T-helper 2 cell treated with Interferon-gamma antibody and Interleukin-4, amounts not matched to agents 100 ng/mL and 5 ng/mL, for 36 hours (primary cell): ENCODE data around the gene FBXO9. TPM values are rescaled to one million over a fixed set of nuclear protein-coding genes. Genes with fewer than 3 reads are reported as not detected.

ENCODE experiments used
- intact Hi-C: fragments of 100-400 bp; cut with micrococcal nuclease; formaldehyde crosslinking; loops from one replicate; pipeline ENCODE4 v1.15.1; 2023
- total RNA-seq: library from RNA; stranded (reverse); gene quantifications from 2 replicates; pipeline ENCODE4 v1.2.3, GENCODE V29; 2022

The FBXO9 gene
- total RNA-seq, 1 donor from 2014 or later: 69.0 TPM

DNA sequence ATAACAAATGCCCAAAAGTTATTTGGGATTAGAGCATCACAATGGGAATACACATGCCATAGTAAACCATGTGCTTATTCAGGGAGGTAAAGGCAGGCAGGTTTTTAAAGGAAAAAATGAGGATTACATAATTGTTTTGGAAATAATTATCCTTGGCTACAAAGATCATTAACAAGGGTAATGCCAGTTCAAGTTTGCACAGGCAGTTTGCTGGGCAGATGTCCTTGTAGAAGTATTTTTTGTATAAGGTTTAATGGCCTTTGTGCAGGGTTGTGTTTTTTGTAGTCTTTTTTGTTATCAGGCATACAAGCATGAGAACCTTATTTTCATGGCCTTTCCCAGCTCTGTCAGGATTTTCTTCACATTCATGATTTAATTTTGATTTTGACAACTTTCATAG is 24.7 kb downstream of the FBXO9 start:
- intact Hi-C loops: no loop called here

DNA sequence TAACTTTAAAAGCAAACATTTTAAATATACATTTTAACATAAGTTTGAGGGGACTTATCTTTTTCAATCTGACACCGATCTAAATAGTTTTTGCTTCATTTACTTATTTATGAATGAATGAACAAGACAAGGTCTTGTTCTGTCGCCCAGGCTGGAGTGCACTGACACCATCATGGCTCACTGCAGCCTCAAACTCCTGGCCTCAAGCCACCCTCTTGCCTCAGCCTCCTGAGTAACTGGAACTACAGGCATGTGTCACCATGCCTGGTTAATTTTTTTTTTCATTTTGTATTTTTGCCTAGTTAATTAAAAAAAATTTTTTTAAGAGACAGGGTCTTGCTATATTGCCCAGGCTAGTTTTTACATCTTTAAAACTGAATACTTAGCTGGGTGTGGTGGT is 25.4 kb downstream of the FBXO9 start:
- intact Hi-C loops: no loop called here

DNA sequence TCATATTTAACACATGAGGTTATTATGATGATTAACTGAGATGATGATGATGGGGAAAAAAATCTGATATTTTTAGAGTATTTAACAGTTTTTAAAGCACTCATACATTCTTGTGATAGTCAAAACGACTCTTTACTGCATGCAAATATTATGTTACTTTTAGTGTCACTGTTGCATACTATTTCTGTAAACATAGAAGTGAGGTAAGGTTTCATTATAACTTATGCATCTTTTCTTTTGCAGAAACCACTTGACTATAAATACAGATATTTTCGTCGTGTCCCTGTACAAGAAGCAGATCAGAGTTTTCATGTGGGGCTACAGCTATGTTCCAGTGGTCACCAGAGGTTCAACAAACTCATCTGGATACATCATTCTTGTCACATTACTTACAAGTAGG is 30.1 kb downstream of the FBXO9 start:
- intact Hi-C loops: no loop called here

DNA sequence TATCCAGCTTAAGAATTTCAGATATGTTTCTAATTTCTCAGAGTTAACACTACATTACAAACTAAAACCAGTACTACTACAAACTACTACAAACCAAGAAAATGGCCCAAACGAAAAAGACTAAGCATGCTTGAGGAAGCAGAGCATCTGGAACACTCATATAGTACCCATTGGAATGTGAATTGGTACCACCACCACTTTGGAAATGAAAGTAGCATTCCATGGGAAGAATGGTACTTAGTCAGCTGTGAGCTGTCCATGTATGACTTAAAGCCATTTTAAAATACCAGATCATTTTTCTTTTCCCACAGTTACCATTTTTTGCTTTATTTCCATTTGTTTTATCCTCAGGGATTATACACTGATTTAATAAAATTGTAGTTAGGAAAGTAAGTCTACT is 30.5 kb downstream of the FBXO9 start:
- intact Hi-C loops: no loop called here

DNA sequence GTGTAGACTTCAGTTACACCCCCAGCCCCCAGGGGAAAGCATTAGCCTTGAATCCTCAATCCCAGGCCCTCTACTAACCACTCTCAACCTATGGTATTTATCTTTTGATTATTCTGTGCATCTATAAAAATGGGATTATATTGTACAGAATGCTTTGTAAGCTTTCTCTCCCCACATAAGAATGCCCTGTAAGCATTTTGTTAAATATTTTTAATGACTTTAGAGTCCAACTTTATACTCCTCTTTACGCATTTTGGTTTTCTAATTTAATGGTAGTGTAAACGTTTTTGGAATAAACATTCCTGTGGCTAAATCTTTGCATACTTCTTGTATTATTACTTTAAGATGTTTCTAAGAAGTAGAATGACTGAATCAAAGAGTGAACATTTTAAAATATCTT is 35.4 kb downstream of the FBXO9 start:
- intact Hi-C loops: no loop called here

DNA sequence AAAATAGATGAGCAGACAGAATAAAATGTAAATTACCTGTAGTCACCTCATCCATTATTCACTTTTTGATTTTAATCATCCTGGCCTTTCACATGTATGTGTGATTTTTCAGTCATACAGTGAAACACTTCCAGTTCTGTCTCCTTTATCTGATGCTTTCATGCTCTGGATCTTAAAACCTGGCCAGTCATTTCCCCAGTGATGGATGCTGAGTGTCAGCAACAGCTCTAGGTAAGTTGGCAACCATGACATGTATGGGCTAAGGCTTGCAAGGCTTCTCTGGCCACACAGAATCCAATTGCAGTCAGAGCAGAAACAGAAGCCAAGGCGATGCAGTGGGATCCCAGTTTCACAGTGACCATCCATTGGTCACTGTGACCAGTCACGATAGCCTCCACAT is 35.8 kb downstream of the FBXO9 start:
- intact Hi-C loops: no loop called here

DNA sequence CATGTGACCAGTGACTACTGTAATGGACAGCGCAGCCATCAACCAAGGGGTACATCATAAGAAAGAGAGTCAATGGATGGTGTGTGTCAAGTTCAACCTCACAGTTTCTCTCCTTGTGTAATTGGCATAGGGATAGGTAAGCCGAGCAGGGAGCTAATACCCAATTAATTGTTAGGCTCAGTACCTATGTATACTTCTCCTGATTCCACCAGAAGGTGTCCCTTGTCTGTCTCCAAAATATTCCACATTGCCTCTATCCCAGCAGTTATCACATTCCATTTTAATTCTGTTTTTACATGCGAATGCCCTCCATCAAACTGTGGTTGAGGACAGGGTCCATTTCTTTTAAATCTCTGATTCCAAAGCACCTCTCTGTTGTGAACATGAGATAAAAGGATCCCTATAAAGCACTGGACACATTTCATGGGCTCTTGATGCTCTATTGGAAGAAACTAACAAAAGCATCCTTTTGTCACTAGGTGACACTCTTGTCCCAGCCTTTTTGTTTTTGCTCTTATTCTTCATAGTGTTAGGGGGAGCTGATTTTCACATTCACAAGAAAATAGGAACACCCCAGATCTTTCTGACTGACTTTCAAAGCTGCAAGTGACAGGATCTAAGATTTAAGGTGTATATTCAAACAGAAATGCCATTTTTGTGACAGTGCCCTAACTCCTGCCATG is 38.9 kb downstream of the FBXO9 start:
- intact Hi-C loops: no loop called here

DNA sequence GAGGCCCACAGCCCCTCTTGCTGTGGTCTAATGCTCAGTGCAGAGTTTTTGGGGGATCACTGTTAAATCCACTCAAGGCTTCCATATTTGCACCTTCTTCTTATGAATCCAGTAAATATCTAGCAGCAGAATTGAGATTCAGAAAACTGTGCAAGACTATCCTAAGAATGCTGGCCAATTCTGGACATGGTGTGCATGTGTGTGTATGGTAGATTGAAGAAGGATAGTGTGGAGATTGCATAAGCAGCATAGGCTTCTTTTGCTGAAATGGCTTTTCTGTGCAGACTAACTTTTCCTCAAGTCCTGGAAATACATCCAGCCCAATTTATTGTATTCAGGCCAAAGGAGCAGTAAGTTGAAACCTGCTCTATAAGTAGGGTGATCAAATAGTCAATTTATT is 39.7 kb downstream of the FBXO9 start:
- intact Hi-C loops: no loop called here

DNA sequence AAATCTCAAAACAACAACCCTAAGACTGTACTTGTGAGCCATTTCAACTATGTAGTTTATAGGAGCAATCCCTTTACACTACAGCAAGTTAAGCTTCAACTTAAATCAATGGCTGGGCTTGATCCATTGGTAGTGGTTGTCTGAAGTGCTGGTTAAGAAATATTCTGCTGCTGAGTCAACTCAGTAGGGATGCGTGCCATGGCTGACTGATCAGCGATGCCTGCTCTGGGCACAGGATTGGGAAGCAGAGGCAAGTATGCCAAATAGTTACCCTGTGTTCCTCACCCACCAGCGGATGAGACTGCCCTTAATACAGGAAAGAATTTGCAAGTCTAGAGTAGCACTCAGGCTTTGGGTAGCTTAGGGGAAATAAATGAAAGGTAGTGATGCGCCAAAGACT is 41.9 kb downstream of the FBXO9 start:
- intact Hi-C loops: no loop called here

DNA sequence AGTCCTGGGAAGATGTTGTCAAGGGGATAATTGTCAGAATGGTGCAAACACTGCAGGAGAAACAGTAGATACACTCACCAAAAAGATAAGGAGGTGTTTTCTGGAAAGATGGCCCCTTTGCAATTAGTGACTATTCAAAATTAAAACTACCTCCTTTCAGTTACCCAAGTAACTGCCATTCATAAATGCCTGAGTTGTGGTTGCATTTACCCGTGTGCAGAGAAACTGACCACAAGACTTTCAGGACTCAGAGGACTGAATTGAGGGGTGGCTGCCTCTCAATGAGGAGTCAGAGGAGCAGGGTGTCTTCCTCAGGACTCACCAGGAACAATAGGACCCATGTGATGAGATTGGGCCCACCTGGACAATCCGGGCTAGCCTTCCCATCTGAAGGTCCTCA is 44.4 kb downstream of the FBXO9 start:
- intact Hi-C loops: no loop called here

DNA sequence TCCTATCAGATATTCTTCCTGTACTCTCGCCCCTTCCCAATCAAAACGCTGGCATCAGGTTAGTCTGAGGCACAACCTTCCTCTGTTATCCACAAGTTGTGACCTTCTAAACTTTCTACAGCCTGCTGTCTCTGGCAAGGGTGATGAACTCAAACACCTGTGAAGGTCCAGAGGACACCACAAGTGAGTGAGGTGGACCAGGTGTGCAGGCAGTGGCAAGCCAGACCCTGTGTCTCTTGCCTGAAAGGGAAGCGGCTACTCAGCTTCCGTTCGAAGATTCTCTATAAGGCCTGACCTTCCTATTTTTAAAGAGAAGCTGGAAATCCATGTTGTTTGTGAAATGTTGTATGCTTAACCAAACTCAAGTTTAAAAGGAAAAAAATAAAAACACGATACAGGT is 46.7 kb downstream of the FBXO9 start:
- intact Hi-C loops: no loop called here

DNA sequence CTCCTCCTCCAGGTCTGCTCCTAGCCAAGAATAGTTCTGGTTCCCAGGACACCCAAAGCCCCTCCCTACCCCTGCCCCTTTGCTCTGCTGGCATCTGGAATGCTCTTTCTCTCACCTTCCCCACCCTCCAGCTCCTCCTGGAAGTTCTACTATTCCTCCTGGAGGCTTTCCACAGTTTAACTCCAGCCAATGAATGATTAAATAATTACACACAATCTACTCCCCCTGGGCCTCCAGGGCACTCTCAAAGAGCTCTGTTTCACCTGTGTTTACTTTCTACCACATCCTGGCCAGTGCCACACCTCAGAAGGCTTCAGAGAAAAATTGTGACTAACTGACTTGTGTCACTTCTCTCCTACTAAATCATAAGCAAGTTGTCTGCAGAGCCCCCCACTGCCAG is 47.2 kb downstream of the FBXO9 start:
- intact Hi-C loops: no loop called here

DNA sequence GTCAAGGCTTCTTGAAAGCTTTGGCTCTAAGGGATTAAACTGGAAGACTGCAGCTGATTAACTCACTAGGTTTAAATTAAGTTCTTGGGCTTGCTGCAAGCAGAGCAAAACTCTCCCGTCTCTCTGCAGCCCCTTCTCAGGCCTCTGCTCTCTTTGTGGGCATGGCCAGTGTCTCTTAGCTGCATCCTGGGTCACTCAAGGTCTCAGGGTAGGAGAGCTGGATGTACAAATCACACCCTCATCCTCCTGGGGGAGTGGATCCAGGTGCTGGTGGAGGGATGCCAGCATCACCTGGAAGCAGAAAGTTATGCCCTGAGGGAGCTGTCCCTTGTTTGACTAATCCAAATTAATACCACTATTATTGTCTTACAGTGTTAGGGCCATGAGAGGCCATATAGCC is 47.7 kb downstream of the FBXO9 start:
- intact Hi-C loops: no loop called here

DNA sequence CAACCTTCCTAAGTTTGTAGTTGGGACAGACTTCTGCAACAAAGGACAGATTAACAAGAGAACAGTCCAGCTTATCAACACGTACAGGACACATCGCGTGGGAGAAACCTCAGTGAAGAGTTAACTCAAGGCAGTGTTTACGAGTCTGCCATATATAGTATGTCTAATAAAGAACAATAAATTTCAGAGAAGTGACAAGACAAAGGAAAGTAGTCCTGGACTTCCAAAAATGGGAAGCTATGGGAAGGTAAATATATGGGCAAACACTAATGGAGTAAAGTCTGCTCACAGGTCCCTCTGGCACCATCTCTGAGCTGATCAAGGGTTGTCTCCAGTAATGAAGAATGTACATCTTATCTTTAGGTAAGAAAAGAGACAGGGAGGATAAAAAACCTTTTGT is 48.5 kb downstream of the FBXO9 start:
- intact Hi-C loops: no loop called here

DNA sequence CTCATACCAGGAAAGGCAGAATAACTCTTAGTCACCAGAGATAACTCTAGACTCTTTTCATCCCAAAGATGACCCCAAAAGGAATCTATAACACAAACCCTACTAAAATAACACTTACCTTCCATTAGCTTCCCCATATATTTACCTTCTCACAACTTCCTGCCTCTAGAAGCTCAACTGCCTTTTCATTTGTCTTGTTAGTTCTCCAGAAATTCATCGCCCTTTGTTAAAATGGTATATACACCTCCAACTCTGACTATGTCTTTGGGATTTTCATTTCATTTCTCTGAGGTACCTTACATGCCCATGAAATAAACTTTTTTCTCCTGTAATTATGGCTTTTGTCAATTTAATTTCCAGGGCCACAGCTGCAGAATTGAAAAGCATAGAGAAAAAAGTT is 49.9 kb downstream of the FBXO9 start:
- intact Hi-C loops: no loop called here

DNA sequence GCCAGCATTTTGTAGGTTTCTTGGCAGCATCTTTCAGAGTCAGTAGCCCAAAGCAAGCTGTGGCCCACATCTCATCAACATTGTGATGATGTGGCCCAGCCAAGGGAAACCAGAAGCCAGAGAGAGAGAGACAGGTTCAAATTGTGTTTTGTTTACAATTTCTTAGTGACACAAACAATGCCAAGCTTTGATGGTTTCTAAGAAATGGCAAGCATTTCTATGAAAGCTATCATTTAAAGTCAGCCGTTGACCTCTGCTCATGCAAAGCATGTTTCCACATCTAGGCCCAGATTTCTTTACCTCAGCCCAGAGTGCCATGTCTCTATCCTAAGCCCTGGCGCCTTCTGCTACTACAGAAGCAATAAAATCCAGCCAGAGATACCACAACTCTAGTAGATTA is 50.5 kb downstream of the FBXO9 start:
- intact Hi-C loops: no loop called here

DNA sequence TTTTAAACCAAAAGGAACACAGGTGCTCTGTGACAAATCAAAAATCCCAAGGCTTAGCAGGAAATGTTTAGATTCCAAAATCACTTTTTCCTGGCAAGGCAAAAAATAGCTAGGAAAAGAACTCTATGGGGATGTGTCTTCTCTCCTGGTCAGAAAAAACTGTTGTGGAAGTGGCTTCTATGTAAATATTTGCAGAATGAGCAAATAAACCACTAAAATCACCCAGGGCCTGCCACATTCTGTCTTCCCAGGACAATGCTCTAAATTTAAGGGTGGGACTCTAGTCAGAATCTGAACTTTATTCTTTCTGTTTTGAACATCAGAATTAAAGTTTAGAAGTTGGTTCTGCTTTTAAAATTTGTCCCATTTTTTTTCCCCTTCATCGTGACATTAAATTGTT is 54.1 kb downstream of the FBXO9 start:
- intact Hi-C loops: no loop called here

DNA sequence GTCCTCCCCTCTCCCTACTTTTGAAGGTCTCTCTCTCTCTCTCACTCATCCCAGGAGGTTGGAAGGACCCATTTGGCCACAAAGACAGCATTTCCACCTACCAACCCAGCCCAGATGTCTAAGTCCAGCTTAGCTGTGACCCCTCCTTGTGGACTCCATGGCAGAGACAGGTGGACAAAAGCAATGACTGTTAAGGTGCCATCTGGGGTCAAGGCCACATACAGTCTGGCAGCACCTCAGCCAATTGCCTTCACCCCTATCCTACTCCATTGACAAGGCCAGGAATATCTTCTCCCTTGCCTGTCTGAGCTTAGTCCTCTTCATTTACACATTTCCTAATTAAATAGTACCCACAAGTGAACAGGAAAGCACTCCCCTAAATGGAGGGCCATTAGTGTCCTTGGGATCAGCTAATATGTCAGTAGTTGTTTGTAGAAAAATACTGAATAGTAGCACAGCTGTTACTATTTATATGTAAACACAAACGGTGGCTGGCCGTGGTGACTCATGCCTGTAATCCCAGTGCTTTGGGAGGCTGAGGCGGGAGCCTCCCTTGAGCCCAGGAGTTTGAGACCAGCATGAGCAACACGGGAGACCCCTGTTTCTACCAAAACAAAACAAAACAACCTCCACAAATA is 54.7 kb downstream of the FBXO9 start:
- intact Hi-C loops: no loop called here

DNA sequence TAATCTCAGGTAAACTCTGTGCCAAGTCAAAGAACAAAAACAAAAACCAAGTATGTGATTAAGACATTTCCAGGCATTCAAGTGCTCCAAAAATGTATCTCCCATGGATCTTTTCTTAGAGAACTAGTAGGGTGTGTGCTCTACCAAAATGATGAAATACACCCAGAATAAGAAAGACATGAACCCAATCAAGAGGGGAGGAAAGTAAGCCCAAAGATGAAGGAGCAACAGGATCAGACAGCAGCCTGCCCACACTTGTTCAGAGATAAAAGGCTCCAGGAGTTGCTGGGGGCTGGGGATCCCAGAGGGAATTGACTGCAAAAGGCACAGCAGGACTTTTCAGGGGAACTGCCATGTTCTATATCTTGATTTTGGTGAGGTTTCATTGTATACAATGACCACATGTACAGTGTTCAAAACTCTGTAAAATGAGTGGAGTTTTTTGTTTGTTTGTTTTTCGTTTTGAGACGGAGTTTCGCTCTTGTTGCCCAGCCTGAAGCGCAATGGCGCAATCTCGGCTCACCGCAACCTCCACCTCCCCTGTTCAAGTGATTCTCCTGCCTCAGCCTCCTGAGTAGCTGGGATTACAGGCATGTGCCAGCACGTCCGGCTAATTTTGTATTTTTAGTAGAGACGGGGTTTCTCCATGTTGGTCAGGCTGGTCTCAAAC is 59.1 kb downstream of the FBXO9 start:
- intact Hi-C loops: no loop called here

DNA sequence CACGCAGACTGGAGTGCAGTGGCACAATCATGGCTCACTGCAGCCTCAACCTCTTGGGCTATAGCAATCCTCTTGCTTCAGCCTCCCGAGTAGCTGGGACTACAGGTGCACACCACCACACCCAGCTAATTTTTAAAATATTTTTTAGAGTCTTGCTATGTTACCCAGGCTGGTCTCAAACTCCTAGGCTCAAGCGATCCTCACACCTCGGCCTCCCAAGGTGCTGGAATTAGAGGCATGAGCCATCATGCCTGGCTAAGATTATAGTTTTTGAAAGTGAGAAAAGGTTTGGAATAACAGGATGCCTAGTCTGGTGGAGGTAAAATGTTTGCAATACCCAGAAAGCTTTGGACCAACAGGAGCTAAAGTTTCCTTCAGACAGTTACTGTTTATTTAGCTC is 60.1 kb downstream of the FBXO9 start:
- intact Hi-C loops: no loop called here

DNA sequence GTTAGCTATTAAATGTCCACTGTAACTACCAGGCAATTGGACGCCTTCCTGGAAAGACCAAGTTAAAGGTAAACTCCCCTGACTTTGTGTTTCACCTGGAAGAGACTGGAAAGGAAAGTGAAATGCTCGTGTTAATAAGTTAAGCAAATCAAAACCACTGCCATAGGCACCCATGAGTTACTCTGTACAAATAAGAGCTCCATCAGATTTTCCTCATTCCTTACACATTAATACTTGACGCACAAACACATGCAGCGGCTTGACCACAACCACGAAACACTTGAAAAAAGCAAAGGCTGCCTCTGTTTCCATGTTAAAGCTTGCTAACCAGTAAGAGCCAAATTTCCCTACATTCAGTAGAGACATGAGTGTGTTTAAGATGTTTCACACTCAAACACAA is 63.6 kb downstream of the FBXO9 start:
- intact Hi-C loops: no loop called here

DNA sequence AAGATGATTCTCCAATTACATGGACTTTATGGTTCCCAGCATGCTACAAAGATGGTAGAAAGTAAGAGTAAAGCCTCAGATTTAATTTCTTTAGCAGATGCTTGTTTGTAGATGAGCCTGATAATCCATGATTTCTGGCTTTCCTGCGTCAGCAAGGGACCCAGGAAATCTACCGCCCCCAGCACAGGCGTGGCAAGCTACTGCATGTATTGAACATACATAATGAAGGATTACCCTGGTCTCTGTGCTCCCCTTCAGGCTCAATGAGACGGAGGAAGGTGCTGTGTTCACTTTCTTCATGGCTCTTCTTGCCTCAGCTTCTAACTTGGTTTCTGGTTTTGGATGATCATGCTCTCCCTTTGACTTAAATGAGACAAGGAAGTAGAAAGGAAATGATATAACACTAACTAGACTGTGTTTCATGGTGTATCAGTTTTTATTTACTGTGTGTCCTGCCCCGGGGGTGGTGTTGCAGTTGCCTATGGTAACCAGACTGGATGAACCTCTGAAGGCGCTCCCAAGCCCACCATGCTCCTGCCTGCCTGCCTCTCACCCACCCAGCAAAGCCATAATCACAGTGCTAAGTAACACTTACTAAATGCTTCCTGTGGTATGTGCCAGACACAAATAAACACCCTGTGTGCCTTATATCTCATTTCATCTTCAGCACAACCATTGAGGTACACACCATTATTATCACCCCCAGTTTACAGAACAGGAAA is 65.5 kb downstream of the FBXO9 start:
- intact Hi-C loops: no loop called here
